Neural cell (in vitro differentiated cells): ENCODE measurements around the gene ZNF778.

Experiments
- RAD21 ChIP-seq: fragments of 450-650 bp; conservative IDR thresholded peaks from 2 replicates; pipeline ENCODE4 v1.6.1; 2014; ENCODE audit warnings: antibody characterized with exemption, mild to moderate bottlenecking, moderate library complexity
- TF ChIP-seq, protein P1 (sequence below): fragments of 450-650 bp; IDR thresholded peaks from 2 replicates; pipeline ENCODE4 v1.5.1; 2014; ENCODE audit warnings: antibody characterized with exemption, mild to moderate bottlenecking, moderate library complexity; ENCODE audit not compliant: poor library complexity, severe bottlenecking

DNA sequence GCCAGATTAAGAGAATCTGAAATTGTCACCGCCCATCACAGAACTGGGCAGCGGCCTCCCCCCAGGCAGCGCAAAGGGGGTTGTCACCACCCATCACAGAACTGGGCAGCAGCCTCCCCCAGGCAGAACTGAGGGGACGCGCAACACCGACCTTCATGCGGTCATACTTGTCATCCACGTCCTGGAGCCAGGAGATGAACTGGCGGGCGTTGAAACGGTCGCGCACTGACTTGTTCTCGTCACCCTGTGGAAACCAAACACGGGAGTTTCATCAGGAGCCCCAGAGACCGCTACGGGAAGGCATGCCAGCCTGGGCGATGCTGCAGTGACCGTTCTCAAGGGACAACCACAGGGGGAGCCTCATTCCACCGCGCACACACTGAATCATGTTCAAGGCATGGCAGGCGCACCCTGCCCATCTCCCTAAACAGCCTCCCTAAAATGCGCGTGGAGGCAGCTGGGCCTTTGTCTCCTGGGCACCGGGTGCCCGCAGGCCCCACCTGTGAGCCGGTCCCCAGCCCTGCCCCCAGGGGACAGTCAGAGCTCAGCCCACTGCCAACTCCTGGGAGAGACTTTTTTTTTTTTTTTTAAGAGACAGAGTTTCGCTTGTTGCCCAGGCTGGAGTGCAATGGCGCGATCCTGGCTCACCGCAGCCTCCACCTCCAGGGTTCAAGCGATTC is 53.3 kb downstream of the ZNF778 start:
- no peak for TF ChIP-seq RAD21
- TF ChIP-seq, protein P1, sequence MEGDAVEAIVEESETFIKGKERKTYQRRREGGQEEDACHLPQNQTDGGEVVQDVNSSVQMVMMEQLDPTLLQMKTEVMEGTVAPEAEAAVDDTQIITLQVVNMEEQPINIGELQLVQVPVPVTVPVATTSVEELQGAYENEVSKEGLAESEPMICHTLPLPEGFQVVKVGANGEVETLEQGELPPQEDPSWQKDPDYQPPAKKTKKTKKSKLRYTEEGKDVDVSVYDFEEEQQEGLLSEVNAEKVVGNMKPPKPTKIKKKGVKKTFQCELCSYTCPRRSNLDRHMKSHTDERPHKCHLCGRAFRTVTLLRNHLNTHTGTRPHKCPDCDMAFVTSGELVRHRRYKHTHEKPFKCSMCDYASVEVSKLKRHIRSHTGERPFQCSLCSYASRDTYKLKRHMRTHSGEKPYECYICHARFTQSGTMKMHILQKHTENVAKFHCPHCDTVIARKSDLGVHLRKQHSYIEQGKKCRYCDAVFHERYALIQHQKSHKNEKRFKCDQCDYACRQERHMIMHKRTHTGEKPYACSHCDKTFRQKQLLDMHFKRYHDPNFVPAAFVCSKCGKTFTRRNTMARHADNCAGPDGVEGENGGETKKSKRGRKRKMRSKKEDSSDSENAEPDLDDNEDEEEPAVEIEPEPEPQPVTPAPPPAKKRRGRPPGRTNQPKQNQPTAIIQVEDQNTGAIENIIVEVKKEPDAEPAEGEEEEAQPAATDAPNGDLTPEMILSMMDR, result no peak
